ENCODE data around the gene RGS8.

The RGS8 gene

DNA sequence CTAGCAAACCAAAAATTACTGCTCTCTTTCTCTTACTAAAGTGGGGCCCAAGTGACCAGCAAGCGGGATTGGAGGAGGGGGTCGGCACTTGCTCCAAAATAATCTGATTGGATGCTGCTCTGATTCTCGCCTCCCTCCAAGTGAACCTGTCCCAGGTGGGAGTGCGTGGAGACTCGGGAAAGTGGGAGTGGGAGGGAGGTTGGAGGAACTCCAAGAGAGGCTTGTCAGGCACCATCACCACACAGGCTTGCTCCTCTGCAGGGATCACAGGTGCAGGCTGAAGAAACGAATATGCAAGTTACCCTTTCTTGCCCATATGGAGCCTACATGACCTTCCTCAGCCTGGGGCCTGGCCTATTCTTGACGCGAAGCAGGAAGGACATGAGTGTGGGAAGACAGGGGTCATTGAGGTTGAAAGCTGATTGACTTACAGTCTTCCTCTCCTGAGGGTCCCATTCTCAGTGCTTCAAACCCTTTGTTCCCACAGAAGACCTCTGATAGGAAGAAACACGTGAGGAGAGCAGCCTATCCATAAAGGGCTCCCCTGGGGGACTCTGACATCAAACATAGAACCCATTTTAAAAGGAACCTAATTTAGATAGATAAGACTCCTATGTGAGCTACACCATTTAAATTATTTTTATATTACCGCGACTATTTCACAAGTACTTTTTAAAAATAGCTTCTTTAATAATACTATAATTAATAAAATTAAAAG is 14.2 kb downstream of the RGS8 start:
- DNase-seq = no peak

DNA sequence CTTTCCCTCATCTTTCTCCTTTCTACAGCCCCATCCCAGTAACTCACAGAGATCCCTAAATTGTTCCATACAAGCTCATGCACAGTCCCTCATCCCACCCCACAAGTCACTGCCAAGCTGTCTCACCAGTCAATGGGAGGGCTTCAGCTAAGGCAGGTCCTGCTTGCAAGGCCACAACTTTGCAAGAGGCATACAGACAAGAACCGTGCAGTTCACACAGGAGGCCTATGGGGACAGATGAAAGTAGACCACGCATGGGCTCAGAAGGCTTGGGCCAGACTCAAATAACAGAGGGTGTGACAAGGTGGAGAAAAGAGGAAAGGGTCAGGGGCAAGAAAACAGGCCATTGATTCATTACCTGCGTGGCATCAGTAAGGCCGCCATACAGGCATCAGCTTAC is 15.1 kb downstream of the RGS8 start:
- DNase-seq = no peak

DNA sequence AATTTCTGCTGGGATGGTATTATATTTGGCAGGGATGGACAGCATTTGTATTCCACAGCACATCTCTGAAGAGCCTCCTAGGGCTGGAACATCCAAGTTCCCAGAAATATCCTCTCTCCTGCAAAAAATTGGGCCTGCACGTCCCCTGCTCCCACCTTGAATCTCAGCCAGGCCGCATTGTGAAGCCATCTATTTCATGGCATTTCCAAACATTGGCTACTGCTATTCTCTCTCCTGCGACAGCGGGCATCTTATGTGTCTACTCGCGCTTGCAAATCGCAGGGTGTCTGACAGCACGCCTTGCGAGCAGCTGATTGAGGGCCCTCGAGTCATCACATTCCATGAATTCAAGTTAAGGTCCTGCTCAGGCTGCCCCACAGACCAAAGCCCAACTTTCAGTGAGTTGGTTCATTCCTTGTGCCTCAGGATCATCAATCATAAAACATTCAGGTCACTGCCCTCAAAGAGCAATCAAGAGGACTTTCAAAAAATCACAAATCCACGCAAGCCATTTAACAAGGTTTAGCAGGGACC is 15.8 kb downstream of the RGS8 start:
- no peak for DNase-seq

DNA sequence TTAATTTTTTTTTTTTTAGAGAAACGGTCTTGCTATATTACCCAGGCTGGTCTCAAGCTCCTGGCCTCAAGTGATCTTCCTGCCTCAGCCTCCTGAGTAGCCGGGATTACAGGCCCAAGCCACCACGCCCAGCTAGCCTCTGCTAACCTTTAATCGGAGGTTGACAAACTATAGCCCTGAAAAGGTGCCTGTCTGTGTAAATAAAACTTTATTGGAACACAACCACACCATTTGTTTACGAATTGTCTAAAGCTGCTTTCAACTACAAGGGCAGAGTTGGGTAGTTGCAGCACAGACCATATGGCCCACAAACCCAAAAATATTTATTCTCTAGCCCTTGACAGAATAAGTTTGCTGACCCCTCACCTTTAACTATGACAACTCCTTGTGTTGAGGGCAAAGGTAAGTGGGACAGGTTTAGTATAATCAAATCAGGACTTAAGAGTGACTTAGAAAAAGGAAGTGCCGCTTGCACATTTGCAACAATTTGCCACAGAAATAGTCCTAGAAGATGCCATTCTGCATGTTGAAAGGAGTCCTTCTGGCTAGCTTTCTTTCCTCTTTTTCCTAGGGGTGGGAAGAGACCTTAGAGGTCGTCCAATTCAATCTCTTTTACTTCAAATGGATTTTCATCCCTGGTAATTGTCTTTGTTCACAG is 16.4 kb downstream of the RGS8 start:
- DNase-seq = no peak

DNA sequence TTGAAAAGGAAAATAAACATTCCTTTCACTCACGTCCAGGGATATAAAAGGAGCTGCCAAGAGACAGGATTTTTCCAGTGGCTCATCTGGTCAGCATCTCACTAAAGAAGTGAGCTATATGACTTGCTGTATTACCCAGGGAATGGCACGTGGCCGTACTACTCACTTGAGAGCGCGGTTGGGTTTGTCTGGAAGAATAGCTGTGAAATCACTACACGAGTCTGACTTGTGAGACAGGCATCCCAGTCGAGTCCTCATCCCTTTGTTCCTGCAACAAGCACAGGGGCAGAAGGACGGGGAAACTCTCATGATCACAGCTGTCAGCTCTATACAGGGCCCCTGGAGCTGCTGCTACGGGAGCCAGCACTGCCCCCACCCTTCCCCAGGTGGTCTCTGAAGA is 17.7 kb downstream of the RGS8 start:
- DNase-seq = no peak

GRCh38 chr1:182664296-182664695 is 20.1 kb downstream of the RGS8 start:
- DNase-seq = no peak

GRCh38 chr1:182662956-182663355 is 21.4 kb downstream of the RGS8 start:
- DNase-seq = no peak

DNA sequence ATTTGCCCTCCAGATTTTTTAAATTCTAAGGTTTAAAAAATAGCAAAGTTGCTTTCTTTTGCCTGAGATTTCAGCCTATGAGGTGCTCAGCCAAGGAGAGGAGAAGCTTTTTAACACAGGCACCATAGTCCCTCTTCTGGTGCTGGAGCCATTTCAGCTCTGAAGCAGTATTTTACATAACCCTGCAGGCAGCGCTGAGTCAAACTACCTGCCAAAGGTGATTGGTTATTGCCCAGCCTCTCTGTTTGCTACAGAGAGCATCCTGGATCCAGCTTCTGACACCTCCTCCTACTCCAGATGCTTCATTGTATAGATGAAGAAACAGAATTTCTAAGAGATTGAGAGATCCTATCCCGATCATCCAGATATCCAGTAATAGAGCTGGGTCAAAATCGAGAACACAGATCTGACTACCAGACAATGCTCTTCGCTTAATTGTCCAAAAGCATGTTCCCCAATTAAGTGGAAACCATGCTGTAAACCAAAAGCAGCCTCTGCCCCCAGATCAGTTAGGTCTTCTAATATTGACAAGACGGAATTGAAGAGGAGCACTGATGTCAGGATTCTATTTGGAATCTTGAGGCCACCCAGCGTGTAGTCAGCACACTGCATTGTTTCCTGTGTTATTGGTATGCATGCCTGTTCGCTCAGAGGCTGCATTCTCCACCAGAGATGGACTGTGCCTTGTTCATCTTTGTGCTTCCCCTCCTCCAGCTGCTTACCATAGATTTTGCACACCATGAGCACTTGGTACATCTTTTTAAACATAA is 22.1 kb downstream of the RGS8 start:
- no peak for DNase-seq

DNA sequence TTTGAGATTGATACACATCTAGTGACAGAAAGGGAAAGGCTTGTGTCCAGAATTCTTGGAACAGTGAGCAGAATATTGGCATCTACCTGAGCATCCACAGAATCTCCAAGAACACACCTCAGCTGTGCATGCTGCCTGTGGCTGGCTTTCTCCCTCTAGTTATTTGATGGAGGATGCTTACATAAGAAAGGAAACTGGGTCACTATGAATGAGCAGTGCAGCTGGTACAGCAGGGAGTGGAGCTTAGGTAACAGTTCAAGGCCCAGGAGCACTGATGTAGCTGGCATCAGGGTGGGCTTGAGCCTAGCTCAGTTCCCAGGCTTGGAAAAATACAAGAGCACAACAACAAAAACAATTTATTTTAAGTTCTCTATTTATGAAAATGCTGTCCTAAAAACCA is 26.3 kb downstream of the RGS8 start:
- DNase-seq = no peak

- DNase-seq = no peak
Measured at GRCh38 chr1:182656842-182657397, 27.5 kb downstream of the RGS8 start.

DNA sequence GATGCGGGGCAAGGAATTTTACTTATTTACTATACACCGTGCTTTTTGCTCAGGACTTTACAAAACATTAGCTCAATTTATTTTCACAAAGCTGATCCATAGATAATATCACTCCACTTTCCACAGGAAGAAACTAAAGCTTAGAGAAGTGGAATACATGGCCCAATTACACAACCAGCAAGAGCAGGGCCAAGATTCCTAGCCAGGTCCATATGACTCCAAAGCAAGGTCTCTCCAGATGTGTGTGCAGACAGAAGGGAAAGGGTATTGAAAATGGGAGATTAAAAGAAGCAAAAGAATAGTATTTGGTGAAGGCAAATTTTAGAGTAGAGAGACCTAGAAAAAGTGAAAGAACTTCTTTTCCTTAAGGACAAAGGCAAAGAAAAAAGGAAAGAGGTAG is 30.4 kb downstream of the RGS8 start:
- no peak for DNase-seq

DNA sequence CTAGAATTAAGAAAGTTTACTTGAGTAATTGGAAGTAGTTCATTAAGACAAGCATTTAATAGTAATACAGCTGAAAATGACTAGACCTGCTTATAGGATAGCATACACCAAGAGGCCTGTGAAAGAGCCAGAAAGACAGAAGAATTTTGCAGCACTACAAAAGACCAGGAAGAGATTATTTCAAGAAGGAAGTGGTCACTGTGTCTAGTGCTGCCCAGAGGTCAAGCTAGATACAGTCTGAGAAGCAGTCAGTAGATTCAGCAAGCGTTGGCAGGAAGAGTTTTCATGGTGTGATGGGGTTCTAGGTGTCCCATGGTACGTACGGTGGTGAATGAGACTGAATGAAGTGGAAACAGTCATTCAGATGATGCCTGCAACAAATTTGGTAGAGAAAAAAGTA is 31.5 kb downstream of the RGS8 start:
- no peak for DNase-seq

DNA sequence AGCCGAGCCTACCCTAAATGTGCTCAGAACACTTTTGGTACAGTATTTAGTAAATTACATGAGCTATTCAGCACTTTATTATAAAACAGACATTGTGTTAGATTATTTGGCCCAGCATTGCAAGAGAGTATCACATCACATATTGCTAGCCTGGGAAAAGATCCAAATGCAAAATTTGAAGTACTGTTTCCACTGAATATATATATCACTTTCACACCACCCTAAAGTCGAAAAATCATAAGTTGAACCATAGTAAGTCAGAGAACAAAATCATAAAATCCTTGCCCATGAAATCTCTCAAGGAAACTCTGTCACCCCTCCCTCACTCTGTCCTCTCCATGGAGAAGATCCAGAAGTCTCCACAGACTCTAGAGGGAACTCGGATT is 33.1 kb downstream of the RGS8 start:
- DNase-seq = no peak

DNA sequence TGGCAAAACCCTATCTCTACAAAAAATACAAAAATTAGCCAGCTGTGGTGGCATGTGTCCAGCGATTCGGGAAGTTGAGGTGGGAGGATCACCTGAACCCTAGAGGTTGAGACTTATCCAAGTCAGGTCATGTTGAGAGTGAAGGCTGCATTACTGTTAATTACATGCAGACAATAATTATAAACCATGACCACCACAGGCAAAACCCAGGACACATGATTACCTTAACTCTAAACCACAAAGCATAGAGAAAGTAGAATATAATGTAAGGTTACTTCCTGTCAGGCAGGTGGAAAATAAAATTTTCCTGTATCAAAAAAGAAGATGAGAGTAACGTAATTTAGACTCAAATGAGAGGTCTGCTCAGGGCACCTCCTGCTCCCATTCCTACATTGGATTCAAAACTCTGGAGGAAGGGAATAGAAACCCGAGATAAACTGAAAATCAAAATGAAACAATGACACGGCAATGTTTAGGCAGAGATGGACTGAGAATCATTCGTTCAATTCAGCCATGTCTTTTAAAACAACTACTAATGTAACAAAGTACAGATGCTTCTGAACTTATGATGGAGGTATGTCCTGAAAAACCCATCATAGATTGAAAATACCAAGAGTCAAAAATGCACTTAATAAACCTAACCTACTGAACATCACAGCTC is 33.6 kb downstream of the RGS8 start:
- DNase-seq = no peak

DNA sequence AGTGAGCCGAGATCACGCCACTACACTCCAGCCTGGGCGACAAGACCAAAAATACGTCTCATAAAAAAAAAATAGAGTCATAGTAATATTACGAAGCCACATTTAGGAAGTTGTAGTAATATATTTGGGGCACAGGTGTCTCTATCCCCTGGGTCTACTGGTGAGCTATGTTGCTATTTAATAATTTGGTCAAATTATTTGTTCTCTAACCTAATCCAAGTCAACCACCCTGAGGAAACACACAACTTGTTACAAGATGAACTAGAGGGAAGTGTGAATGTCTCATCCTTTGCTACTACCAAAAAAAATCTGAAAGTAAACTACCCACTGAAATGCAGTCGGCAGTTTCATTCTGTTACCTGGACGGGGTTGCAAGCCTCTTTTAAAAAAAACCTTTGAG is 35.3 kb downstream of the RGS8 start:
- DNase-seq = no peak

- DNase-seq = no peak
Measured at GRCh38 chr1:182646739-182647138, 37.6 kb downstream of the RGS8 start.

- no peak for DNase-seq
Measured at GRCh38 chr1:182644886-182645285, 39.5 kb downstream of the RGS8 start.

GRCh38 chr1:182643699-182644098 is 40.7 kb downstream of the RGS8 start:
- DNase-seq = no peak

DNA sequence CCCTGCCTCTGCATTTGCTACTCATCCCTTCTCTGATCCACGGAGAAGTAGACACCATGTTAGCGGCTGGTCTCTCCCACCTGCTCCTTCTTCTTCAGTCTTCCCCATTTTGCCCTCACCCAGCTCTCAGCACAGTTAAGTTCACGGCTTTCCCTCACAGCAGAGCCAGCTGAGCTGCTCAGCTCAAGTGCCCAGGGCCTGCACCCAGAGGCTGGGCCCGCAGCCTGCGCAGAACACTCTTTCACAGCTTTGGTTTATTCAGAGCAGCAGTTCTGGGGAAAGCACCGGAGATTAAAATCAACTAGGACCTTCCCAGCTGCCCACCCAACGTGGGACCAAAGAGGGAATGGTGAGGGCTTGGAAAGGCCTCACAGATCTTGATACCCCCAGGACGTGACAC is 41.9 kb downstream of the RGS8 start:
- DNase-seq = no peak

- no peak for DNase-seq
Measured at GRCh38 chr1:182641561-182641960, 42.8 kb downstream of the RGS8 start.

DNA sequence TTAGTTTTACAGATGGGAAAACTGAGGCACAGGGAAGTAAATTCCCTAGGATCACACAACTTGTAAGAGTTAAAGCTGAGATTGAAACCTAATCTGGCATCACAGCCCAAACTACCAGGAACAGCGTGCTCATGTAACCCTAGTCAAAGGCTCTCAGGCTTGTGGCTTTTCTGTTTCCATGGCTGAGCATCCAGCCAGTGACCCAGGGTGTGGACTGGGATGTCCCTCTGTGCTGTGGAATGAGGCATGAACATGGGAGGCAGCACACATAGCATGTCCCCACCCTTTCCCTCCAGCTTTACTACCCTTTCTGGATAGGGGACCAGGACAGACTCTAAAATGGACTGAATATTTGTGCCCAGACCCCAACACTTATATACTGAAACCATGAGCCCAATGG is 45.1 kb downstream of the RGS8 start:
- DNase-seq = no peak

DNA sequence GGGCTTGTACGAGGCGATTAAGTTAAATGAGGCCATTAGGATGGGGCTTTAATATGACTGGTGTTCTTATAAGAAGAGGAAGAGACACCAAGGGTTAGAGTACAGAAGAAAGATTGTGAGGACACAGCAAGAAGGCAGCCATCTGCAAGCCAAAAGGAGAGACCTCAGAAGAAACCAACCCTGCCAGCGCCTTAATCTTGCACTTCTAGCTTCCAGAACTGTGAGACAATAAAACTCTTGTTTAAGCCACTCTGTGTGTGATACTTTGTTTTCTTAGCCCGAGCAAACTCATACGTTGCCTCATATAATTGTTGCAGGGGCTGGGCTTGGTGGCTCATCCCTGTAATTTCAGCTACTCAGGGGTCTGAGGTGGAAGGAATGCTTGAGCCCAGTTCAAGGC is 46.6 kb downstream of the RGS8 start:
- no peak for DNase-seq

GRCh38 chr1:182635871-182636270 is 48.5 kb downstream of the RGS8 start:
- DNase-seq = no peak

All from NCI-H2171 (cell line).